Small intestine (tissue), 7 donors: ENCODE data around the gene SLC30A3. TPM values are rescaled to one million over a fixed set of nuclear protein-coding genes. Genes with fewer than 3 reads are reported as not detected.
A peak's percentile ranks its signal among the peaks of the same experiment; 100 is the strongest.

ENCODE experiments used
- DNase-seq, 2 donors: peaks; one replicate each; pipeline versions ENCODE4 v3.0.0 to v3.0.0-alpha.2; 2013
- FAIRE-seq: peaks from 2 replicates; lab custom pipeline; 2012; peaks lifted over from hg19 to GRCh38; lab: Jason Lieb, UNC
- H3K27ac ChIP-seq, 3 donors: one replicate each; pipeline ENCODE4 v1.5.1; 2013; ENCODE audit warnings: low read length in 2 of 3, mild to moderate bottlenecking in 2 of 3, control low read depth in 1 of 3, inconsistent platforms in 1 of 3, low read depth in 1 of 3, moderate library complexity in 1 of 3
- H3K27me3 ChIP-seq, 3 donors: one replicate each; pipeline ENCODE4 v1.6.1; 2013; ENCODE audit warnings: low read length in 3 of 3, inconsistent platforms in 1 of 3; ENCODE audit not compliant: control insufficient read depth in 3 of 3, insufficient read depth in 3 of 3
- H3K36me3 ChIP-seq, 3 donors: one replicate each; pipeline ENCODE4 v1.6.1; 2013; ENCODE audit warnings: low read length in 3 of 3, inconsistent platforms in 1 of 3, low read depth in 1 of 3, mild to moderate bottlenecking in 1 of 3, moderate library complexity in 1 of 3; ENCODE audit not compliant: control insufficient read depth in 3 of 3, insufficient read depth in 2 of 3
- H3K4me1 ChIP-seq, 3 donors: one replicate each; pipeline ENCODE4 v1.6.1; 2013; ENCODE audit warnings: low read length in 2 of 3, inconsistent platforms in 1 of 3, low read depth in 1 of 3, mild to moderate bottlenecking in 1 of 3, moderate library complexity in 1 of 3; ENCODE audit not compliant: control insufficient read depth in 3 of 3, insufficient read depth in 2 of 3
- H3K4me3 ChIP-seq, 3 donors: one replicate each; pipeline ENCODE4 v1.5.1; 2013; ENCODE audit warnings: low read length in 3 of 3, control low read depth in 1 of 3, inconsistent platforms in 1 of 3, low read depth in 1 of 3, mild to moderate bottlenecking in 1 of 3, moderate library complexity in 1 of 3
- H3K9me3 ChIP-seq, 2 donors: one replicate each; pipeline ENCODE4 v1.6.1; 2013; ENCODE audit warnings: low read depth in 1 of 2, low read length in 1 of 2; ENCODE audit not compliant: control insufficient read depth in 2 of 2, insufficient read depth in 1 of 2
- WGBS, 3 donors: extraction: QIAGEN DNeasy Blood & Tissue Kit; methylation state at CpG; one replicate each; pipeline ENCODE4 v1.1.7; 2013; 5-methylcytosine and 5-hydroxymethylcytosine counted together
- polyA plus RNA-seq, 4 donors: library from polyadenylated mRNA; stranded (reverse) in 3 of 4; unstranded in 1 of 4; fragments of 200-250 nt in 3 of 4; fragments of 120-200 nt in 1 of 4; gene quantifications; one replicate each; pipeline versions ENCODE4 v1.2.1 to v1.2.3, GENCODE V29; 2013
- donor health status: healthy with polysubstance abuse.
- donor health status: control.
- donor health status: control.
- donor health status: Bipolar disorder and iron deficiency.
- donor health status: healthy.

The SLC30A3 gene
- polyA plus RNA-seq, 4 donors: 0.04 to 0.06 TPM; not detected in 2

- DNase-seq (peak; percentile 90 to 93), FAIRE-seq (no peak)
- Histone ChIP-seq H3K27ac (peak overlapping the region; percentile 25 to 99 (median 43)), H3K4me1 (peaks cover 4 to 45% (median 7%) of the 10 kb centered on the region in 3 donors), H3K9me3 (no peaks in the 10 kb centered on the region), H3K36me3 (peaks cover 5 to 41% (median 10%) of the 10 kb centered on the region in 3 donors), H3K4me3 (peak overlapping the region in 1 of 3 donors; percentile 13), H3K27me3 (no peaks in the 10 kb centered on the region)
- 47 to 69% (median 61%) methylated on average over 6 of the region's 6 CpGs for WGBS, 3 donors
Measured at GRCh38 chr2:27209621-27210401, 53.0 kb downstream of the SLC30A3 start.

GRCh38 chr2:27208486-27209050 is 54.3 kb downstream of the SLC30A3 start:
- Histone ChIP-seq H3K4me3 (peak overlapping the region in 1 of 3 donors; percentile 9), H3K27me3 (no peaks in the 10 kb centered on the region), H3K4me1 (peaks cover 4 to 44% (median 7%) of the 10 kb centered on the region in 3 donors), H3K27ac (peak overlapping the region in 1 of 3 donors; percentile 99), H3K36me3 (peaks cover 5 to 49% (median 11%) of the 10 kb centered on the region in 3 donors), H3K9me3 (no peaks in the 10 kb centered on the region)
- DNase-seq (peak in 1 of 2 donors; percentile 13), FAIRE-seq (no peak)
- 89 to 94% (median 91%) methylated on average over 4 of the region's 4 CpGs for WGBS, 3 donors

GRCh38 chr2:27206346-27206745 is 56.5 kb downstream of the SLC30A3 start:
- FAIRE-seq: no peak
- H3K4me1 ChIP-seq: peaks cover 2 to 36% (median 4%) of the 10 kb centered on the region in 3 donors
- H3K9me3 ChIP-seq: no peaks in the 10 kb centered on the region
- H3K27ac ChIP-seq: no peak overlapping the region
- peaks cover 7 to 71% (median 11%) of the 10 kb centered on the region in 3 donors for H3K36me3 ChIP-seq
- 87 to 97% (median 91%) methylated on average over 5 to 6 of the region's 6 CpGs for WGBS, 3 donors
- no peak for DNase-seq
- no peaks in the 10 kb centered on the region for H3K27me3 ChIP-seq
- no peak overlapping the region for H3K4me3 ChIP-seq

GRCh38 chr2:27205206-27205605 is 57.6 kb downstream of the SLC30A3 start:
- DNase-seq: no peak

GRCh38 chr2:27204566-27204965 is 58.3 kb downstream of the SLC30A3 start:
- no peak for FAIRE-seq
- H3K36me3 ChIP-seq: peaks cover 7 to 89% (median 11%) of the 10 kb centered on the region in 3 donors

More at GRCh38 chr2:27205206-27205605, 57.6 kb downstream of the SLC30A3 start:
- H3K4me3 ChIP-seq: no peak overlapping the region
- WGBS, 3 donors: 75 to 96% (median 95%) methylated on average over 8 of the region's 8 CpGs
- H3K27ac ChIP-seq: peak overlapping the region in 1 of 3 donors; percentile 18
- H3K9me3 ChIP-seq: no peaks in the 10 kb centered on the region
- H3K4me1 ChIP-seq: peaks cover 2 to 28% (median 3%) of the 10 kb centered on the region in 3 donors
- FAIRE-seq: no peak
- H3K27me3 ChIP-seq: no peaks in the 10 kb centered on the region
- H3K36me3 ChIP-seq: peaks cover 7 to 82% (median 11%) of the 10 kb centered on the region in 3 donors

GRCh38 chr2:27203741-27204140 is 59.1 kb downstream of the SLC30A3 start:
- Histone ChIP-seq H3K27me3 (no peaks in the 10 kb centered on the region), H3K36me3 (peaks cover 7 to 97% (median 10%) of the 10 kb centered on the region in 3 donors), H3K9me3 (no peaks in the 10 kb centered on the region), H3K27ac (no peak overlapping the region), H3K4me1 (peaks cover 0 to 20% (median 0%) of the 10 kb centered on the region in 3 donors), H3K4me3 (no peak overlapping the region)
- DNase-seq (no peak), FAIRE-seq (no peak)
- WGBS, 3 donors: 94 to 96% (median 94%) methylated on average over 9 of the region's 9 CpGs

More at GRCh38 chr2:27204566-27204965, 58.3 kb downstream of the SLC30A3 start:
- 80 to 90% (median 90%) methylated on average over 8 of the region's 8 CpGs for WGBS, 3 donors
- Histone ChIP-seq H3K4me1 (peaks cover 0 to 24% (median 0%) of the 10 kb centered on the region in 3 donors), H3K4me3 (no peak overlapping the region), H3K27me3 (no peaks in the 10 kb centered on the region), H3K27ac (no peak overlapping the region), H3K9me3 (no peaks in the 10 kb centered on the region)
- no peak for DNase-seq

Other genes with a start within 250 kb of the SLC30A3 start
- 10 to 100 TPM; 27.5 to 84.3 (median 39.8) TPM for gene TMEM214, start 230.1 kb downstream of the SLC30A3 start, polyA plus RNA-seq
- gene AGBL5, start 211.4 kb downstream of the SLC30A3 start, polyA plus RNA-seq: 10 to 100 TPM in 2 of 4 donors, 1 to 10 TPM in 2; 6.0 to 28.9 (median 8.8) TPM
- gene OST4, start 191.4 kb downstream of the SLC30A3 start, polyA plus RNA-seq: 100 to 1,000 TPM; 319 to 477 (median 396) TPM
- 10 to 100 TPM in 2 of 4 donors, 1 to 10 TPM in 1, under 1 TPM in 1; 0.67 to 36.6 (median 13.4) TPM for gene EMILIN1, start 184.4 kb downstream of the SLC30A3 start, polyA plus RNA-seq
- 100 to 1,000 TPM; 225 to 643 (median 399) TPM for gene KHK, start 176.3 kb downstream of the SLC30A3 start, polyA plus RNA-seq
- 1 to 10 TPM; 3.8 to 7.8 (median 4.5) TPM for gene CGREF1, start 143.9 kb downstream of the SLC30A3 start, polyA plus RNA-seq
- 1 to 10 TPM in 1 of 4 donors, under 1 TPM in 1, not detected in 2; 0.25 to 1.1 TPM for gene ABHD1, start 139.2 kb downstream of the SLC30A3 start, polyA plus RNA-seq
- gene PREB, start 128.4 kb downstream of the SLC30A3 start, polyA plus RNA-seq: 10 to 100 TPM; 44.2 to 76.0 (median 50.7) TPM
- gene PRR30, start 123.6 kb downstream of the SLC30A3 start, polyA plus RNA-seq: not detected
- under 1 TPM in 2 of 4 donors, not detected in 2; 0.03 TPM for gene TCF23, start 114.0 kb downstream of the SLC30A3 start, polyA plus RNA-seq
- gene ATRAID, start 51.0 kb downstream of the SLC30A3 start, polyA plus RNA-seq: 100 to 1,000 TPM in 2 of 4 donors, 10 to 100 TPM in 2; 89.2 to 151 (median 109) TPM
- gene SLC5A6, start 50.8 kb downstream of the SLC30A3 start, polyA plus RNA-seq: 100 to 1,000 TPM in 1 of 4 donors, 10 to 100 TPM in 2, 1 to 10 TPM in 1; 9.5 to 142 (median 25.2) TPM
- gene CAD, start 45.7 kb downstream of the SLC30A3 start, polyA plus RNA-seq: 10 to 100 TPM in 2 of 4 donors, 1 to 10 TPM in 2; 8.6 to 31.6 (median 15.2) TPM
- not detected for gene DNAJC5G, start 12.4 kb upstream of the SLC30A3 start, polyA plus RNA-seq
- gene TRIM54, start 19.4 kb upstream of the SLC30A3 start, polyA plus RNA-seq: 1 to 10 TPM in 3 of 4 donors, under 1 TPM in 1; 0.31 to 5.4 (median 1.9) TPM
- gene UCN, start 45.4 kb upstream of the SLC30A3 start, polyA plus RNA-seq: 1 to 10 TPM in 3 of 4 donors, under 1 TPM in 1; 0.76 to 8.9 (median 2.4) TPM
- gene MPV17, start 60.0 kb upstream of the SLC30A3 start, polyA plus RNA-seq: 100 to 1,000 TPM in 1 of 4 donors, 10 to 100 TPM in 3; 27.3 to 103 (median 55.6) TPM
- 10 to 100 TPM; 27.4 to 56.1 (median 35.7) TPM for gene GTF3C2, start 93.7 kb upstream of the SLC30A3 start, polyA plus RNA-seq
- gene EIF2B4, start 107.3 kb upstream of the SLC30A3 start, polyA plus RNA-seq: 10 to 100 TPM; 31.0 to 45.4 (median 38.0) TPM
- 10 to 100 TPM; 64.6 to 76.6 (median 70.9) TPM for gene SNX17, start 107.6 kb upstream of the SLC30A3 start, polyA plus RNA-seq
- 10 to 100 TPM; 18.4 to 48.1 (median 30.5) TPM for gene ZNF513, start 117.7 kb upstream of the SLC30A3 start, polyA plus RNA-seq
- gene PPM1G, start 146.5 kb upstream of the SLC30A3 start, polyA plus RNA-seq: 10 to 100 TPM; 44.1 to 93.1 (median 53.0) TPM
- 10 to 100 TPM; 51.4 to 84.8 (median 81.9) TPM for gene NRBP1, start 165.6 kb upstream of the SLC30A3 start, polyA plus RNA-seq
- 100 to 1,000 TPM in 1 of 4 donors, 10 to 100 TPM in 3; 57.0 to 127 (median 60.5) TPM for gene KRTCAP3, start 179.3 kb upstream of the SLC30A3 start, polyA plus RNA-seq
- gene IFT172, start 226.7 kb upstream of the SLC30A3 start, polyA plus RNA-seq: 100 to 1,000 TPM in 1 of 4 donors, 10 to 100 TPM in 3; 35.9 to 142 (median 89.3) TPM
- gene FNDC4, start 232.2 kb upstream of the SLC30A3 start, polyA plus RNA-seq: 1 to 10 TPM in 2 of 4 donors, under 1 TPM in 1, not detected in 1; 0.81 to 5.8 (median 2.0) TPM
- 1 to 10 TPM; 2.1 to 3.8 (median 2.5) TPM for gene GCKR, start 233.8 kb upstream of the SLC30A3 start, polyA plus RNA-seq